Erythroblast (primary cell): ENCODE results near the gene TM2D1.
"Not testable (repeated sequence)": the region's sequence is repeated elsewhere in the genome, so short reads cannot be mapped to it uniquely, and the experiment has no call there.

Source experiments
- DNase-seq, 2 experiments: peaks; one replicate each; lab custom pipeline; 2025; lab: John Stamatoyannopoulos, UW
- GATA1 ChIP-seq: IDR thresholded peaks from 2 replicates; pipeline ENCODE4 v1.6.1; 2011; ENCODE audit warnings: low read depth, mild to moderate bottlenecking, control low read depth, low read length, moderate library complexity
- POLR2A ChIP-seq: IDR thresholded peaks from 2 replicates; pipeline ENCODE4 v1.6.1; 2011; ENCODE audit warnings: mild to moderate bottlenecking, low read length

The TM2D1 gene

GRCh38 chr1:61682891-61683290, 42.0 kb downstream of the TM2D1 start:
- TF ChIP-seq GATA1 (no peak), POLR2A (no peak)
- DNase-seq, result no peak

- no peak for DNase-seq
- TF ChIP-seq POLR2A, result no peak
- no peak for TF ChIP-seq GATA1
These were observed 44.4 kb downstream of the TM2D1 start for GRCh38 chr1:61680500-61680899.

- not testable (repeated sequence) for DNase-seq
These were observed 48.1 kb downstream of the TM2D1 start for GRCh38 chr1:61676881-61677280.

- TF ChIP-seq GATA1 (no peak), POLR2A (no peak)
- DNase-seq, result no peak
These were observed 50.7 kb downstream of the TM2D1 start for GRCh38 chr1:61674221-61674620.

GRCh38 chr1:61672376-61672775, 52.6 kb downstream of the TM2D1 start:
- DNase-seq, result no peak
- TF ChIP-seq POLR2A, result no peak
- no peak for TF ChIP-seq GATA1

- no peak for DNase-seq
- TF ChIP-seq POLR2A (no peak), GATA1 (no peak)
These were observed 54.5 kb downstream of the TM2D1 start for GRCh38 chr1:61670445-61670844.

GRCh38 chr1:61670016-61670415, 54.9 kb downstream of the TM2D1 start:
- DNase-seq, result no peak
- no peak for TF ChIP-seq GATA1
- TF ChIP-seq POLR2A, result no peak

GRCh38 chr1:61659061-61659460, 65.9 kb downstream of the TM2D1 start:
- no peak for TF ChIP-seq POLR2A
- TF ChIP-seq GATA1, result no peak
- DNase-seq, result no peak

- DNase-seq, result no peak
- TF ChIP-seq GATA1 (no peak), POLR2A (no peak)
These were observed 69.5 kb downstream of the TM2D1 start for GRCh38 chr1:61655453-61655852.

GRCh38 chr1:61654067-61654466, 70.9 kb downstream of the TM2D1 start:
- no peak for DNase-seq
- no peak for TF ChIP-seq GATA1
- no peak for TF ChIP-seq POLR2A

- no peak for DNase-seq
These were observed 75.8 kb downstream of the TM2D1 start for GRCh38 chr1:61648983-61649742.

GRCh38 chr1:61647142-61647541, 77.8 kb downstream of the TM2D1 start:
- TF ChIP-seq POLR2A (no peak), GATA1 (no peak)
- no peak for DNase-seq

More at GRCh38 chr1:61648983-61649742, 75.8 kb downstream of the TM2D1 start:
- TF ChIP-seq GATA1 (no peak), POLR2A (no peak)

GRCh38 chr1:61645476-61645875, 79.5 kb downstream of the TM2D1 start:
- no peak for DNase-seq
- TF ChIP-seq GATA1 (no peak), POLR2A (no peak)

GRCh38 chr1:61644303-61644702, 80.6 kb downstream of the TM2D1 start:
- TF ChIP-seq POLR2A (no peak), GATA1 (no peak)

GRCh38 chr1:61642475-61643232, 82.3 kb downstream of the TM2D1 start:
- TF ChIP-seq POLR2A (no peak), GATA1 (no peak)
- no peak for DNase-seq

More at GRCh38 chr1:61644303-61644702, 80.6 kb downstream of the TM2D1 start:
- DNase-seq, result no peak
